GM18505 (cell line): ENCODE data around the gene KCTD2.
"Not testable (repeated sequence)": the region's sequence is repeated elsewhere in the genome, so short reads cannot be mapped to it uniquely, and the experiment has no call there.

Experiments used
- ATAC-seq: cut with Tn5 transposase; IDR thresholded peaks from one replicate; pipeline ENCODE4 v1.9.1; 2021; ENCODE audit not compliant: unreplicated experiment
- POLR2A ChIP-seq: IDR thresholded peaks from 4 replicates; pipeline ENCODE4 v1.6.1; 2011; ENCODE audit warnings: borderline replicate concordance; ENCODE audit not compliant: insufficient read depth, insufficient read length; ENCODE audit errors: extremely low read depth

Gene KCTD2

DNA sequence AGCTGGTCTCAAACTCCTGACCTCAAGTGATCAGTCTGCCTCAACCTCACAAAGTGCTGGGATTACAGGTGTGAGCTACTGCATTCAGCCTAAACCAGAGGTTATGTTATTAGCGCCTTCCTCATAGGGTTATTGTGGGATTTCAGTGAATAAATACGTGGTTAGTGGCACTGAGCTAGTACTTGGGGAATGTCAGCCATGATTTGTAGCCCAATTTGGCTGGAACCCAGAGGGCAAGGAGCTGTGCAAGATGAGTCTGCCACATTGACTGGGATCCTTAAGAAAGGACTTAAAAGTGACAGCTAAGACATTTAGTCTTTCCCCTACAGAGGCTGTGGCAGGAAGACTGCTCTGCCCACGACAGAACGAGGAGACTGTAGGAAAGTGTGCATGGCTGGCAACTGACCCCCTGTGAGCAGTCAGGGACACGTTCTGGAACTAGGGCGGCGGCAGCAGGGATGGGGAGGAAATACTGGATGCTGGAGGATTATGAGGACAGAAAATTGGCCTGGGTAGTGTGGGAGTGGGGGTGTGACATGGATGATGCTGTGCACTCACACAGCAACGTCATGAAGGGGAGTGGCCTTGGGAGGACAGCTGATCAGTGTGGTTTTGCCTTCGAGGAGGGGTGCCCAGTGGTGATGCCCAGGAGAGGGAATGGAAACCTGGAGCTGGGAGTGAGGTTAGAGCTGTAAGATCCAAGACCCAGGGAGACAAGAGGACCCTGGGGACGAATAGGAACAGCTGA is 14.9 kb upstream of the KCTD2 start:
- no peak for ATAC-seq
- TF ChIP-seq POLR2A, result no peak

GRCh38 chr17:75032720-75033280 is 14.2 kb upstream of the KCTD2 start:
- no peak for TF ChIP-seq POLR2A
- ATAC-seq, result no peak

DNA sequence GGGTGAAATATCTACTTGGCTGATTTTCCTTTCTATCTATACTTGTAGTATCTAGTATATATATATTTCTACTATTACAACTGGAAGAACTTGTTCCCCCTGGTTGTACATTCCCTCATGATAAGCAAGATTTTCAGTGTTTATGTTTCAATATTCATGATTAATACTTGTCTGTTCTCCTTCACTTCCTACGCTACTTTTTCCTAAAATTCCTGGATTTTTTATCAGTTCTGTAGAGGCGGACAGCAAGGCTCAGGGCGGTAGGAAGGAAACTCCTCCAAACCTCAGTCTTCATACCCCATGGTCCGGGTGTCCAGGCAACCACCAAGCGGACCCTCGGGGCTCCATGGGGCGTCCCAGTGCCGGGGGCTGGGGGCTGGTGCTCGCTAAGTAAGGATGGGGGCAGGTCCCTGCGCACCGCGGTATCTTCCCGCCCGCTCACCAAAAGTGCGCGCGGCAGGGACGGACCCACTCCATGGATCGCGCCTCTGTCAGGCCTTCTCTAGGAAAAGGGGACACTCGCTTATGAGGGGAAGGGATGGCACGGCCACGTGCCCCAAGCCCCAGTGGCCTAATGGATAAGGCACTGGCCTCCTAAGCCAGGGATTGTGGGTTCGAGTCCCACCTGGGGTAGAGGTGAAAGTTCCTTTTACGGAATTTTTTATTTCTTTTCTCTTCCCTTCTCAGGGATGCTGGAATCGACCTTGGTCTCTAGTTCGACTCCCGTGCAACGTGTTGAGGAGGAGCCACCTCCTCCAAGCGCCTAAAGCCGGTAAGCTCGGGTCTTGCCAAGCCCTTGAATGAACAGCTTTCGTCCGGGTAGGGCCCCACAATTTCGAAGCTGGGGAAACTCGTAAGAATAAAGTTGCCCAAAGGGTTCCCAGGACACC is 13.4 kb upstream of the KCTD2 start:
- peak; percentile 45 for ATAC-seq

GRCh38 chr17:75034236-75034908 is 12.7 kb upstream of the KCTD2 start:
- ATAC-seq, result peak; percentile 58

More for the DNA sequence above, 13.4 kb upstream of the KCTD2 start:
- no peak for TF ChIP-seq POLR2A

GRCh38 chr17:75036643-75037268 is 10.3 kb upstream of the KCTD2 start:
- TF ChIP-seq POLR2A, result no peak
- no peak for ATAC-seq

More at GRCh38 chr17:75034236-75034908, 12.7 kb upstream of the KCTD2 start:
- peak; percentile 17 for TF ChIP-seq POLR2A

DNA sequence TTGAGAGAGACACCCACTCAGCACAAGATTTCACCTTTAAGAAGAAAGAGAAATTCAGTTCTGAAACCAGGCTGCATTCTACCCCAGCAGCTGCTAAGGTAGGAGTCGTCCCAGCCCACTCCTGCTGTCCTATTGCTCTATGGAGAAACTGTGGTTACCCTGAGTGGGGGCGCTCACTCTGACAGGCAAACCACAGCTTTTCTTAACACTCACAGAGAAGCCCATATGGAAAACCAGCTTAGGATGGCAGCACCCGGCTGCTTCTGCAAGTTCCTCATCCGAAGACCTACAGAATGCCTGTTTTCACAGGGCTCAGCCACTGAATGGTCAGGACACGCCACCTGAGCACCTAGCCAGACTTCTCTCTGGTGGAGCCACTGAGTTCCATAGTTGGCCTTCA is 7.8 kb upstream of the KCTD2 start:
- no peak for TF ChIP-seq POLR2A
- no peak for ATAC-seq

DNA sequence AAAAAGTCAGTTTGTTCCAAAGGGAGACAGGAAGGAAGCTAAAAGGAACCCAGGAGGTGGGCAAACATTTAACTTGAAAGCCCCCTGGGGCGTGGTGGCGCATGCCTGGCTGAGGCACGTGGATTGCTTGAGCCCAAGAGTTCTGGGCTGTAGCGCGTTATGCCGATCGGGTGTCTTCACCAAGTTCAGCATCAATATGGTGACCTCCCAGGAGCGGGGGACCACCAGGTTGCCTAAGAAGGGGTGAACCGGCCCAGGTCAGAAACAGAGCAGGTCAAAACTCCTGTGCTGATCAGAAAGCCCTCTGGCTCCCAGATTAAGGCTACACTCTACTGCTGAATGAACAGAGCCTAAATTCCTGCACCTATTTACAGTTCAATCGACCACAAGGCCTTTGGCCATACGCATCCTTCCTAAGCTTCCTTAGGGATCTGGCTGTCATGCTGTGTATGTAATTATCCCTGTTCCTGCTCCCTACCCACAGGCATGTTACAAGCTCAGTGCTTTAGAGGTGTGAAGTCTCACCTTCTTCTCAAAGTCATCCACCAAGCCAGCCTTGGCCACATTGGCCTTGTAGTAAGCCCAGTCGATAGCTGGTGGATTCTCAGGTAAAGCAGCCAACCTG is 5.3 kb upstream of the KCTD2 start:
- no peak for ATAC-seq
- no peak for TF ChIP-seq POLR2A

GRCh38 chr17:75043789-75044188 is 3.2 kb upstream of the KCTD2 start:
- not testable (repeated sequence) for ATAC-seq

DNA sequence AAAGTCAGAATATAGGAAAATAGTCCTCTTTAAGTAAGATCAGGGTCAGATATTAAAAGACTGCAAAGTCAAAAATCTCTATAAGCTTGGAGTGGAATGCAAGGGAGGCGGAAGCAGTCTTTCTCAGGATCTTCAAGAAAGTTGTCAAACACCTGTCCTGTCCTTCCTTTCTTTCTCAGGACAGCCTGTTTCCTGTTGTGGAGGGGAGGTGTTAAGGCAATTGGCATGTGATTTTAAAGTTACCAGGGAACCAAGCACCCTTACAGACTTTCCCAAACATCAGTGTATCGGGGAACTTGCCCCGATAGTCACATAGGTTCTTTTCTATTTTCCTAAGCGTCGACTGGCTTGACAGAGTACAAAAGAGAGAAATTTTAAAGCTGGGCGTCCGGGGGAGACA is 2.3 kb upstream of the KCTD2 start:
- no peak for TF ChIP-seq POLR2A
- ATAC-seq, result no peak

DNA sequence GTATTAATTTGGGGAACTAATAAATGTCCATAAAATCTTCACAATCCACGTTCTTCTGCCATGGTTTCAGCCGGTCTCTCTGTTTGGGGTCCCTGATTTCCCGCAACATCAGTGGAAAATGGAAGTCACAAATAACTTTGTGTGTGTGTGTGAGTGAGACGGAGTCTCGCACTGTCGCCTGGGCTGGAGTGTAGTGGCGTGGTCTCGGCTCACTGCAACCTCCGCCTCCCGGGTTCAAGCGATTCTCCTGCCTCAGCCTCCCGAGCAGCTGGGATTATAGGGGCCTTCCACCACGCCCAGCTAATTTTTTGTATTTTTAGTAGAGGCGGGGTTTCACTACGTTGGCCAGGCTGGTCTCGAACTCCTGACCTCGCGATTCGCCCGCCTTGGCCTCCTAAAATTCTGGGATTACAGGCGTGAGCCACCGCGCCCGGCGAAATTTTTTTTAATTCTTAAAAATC is 1.0 kb upstream of the KCTD2 start:
- not testable (repeated sequence) for ATAC-seq

DNA sequence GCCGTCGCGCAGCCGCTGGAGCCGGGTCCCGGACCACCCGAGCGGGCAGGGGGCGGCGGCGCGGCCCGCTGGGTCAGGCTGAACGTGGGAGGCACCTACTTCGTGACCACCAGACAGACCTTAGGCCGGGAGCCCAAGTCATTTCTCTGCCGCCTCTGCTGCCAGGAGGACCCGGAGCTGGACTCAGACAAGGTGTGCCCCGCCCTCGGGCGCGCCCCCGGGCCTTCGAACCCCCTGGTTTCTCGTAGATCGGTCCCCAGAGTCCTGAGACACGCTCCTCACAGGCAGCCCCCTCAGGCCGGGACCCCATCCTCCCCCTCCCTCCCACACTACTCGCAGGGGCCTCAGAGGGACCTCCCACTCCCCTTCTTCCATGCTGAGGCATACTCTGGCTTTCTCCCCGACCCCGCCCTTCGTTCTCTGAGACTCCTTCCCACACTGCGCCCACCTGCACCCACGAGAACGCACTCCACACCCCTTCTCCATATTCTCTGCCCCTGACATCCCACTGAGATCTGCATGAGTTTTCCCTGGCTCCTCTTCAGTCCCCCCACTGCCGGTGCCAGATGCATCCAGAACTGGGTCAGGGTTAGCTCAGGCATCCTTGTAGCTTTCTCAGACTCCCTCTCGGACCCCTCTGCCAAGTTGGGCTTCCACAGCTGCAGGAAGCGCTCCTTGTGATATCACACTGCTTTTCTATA is 523 bp downstream of the KCTD2 start:
- no peak for TF ChIP-seq POLR2A
- no peak for ATAC-seq
